ENCODE results near the gene MYRF.

Gene MYRF

DNA sequence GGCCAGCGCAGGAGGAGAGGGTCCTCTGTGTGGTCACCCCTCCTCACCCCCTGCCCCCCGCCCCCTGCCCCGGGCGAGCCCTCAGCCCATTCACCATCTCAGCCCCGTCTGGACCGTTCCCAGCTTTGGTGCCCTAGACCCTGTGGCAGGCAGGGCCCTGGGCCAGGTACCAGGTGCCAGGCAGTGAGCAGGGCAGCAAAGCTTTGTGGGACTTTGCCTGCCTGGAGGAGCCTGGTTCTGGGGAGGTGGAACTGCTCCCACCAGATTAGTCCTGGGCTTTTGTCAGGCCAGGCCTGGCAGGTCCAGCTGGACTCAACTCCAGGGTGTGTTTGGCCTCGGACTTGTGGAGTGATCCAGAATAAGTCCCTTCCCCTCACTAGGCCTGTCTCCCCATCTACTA lies 13.7 kb upstream of the MYRF start:
- DNase-seq (ENCODE audit: low read depth, low spot score): no peak

DNA sequence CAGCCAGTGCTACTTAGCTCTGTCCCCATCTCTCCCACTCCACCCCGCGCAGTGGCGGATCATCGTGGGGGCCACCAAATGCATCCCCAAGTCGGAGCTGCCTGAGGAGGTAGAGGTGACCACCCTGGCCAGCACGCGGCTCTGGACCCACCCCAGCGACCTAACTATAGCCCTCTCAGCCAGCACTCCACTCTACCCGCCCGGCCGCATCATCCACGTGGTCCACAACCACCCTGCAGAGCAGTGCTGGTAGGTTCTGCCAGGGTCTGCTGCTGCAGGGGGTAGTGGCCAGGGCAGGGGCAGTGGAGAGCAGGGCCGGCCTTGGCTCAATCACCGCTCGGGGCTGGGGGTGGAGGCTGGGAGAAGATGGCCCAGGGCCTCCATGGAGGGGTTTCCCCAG lies 13.0 kb upstream of the MYRF start:
- DNase-seq (ENCODE audit: low read depth, low spot score): no peak

DNA sequence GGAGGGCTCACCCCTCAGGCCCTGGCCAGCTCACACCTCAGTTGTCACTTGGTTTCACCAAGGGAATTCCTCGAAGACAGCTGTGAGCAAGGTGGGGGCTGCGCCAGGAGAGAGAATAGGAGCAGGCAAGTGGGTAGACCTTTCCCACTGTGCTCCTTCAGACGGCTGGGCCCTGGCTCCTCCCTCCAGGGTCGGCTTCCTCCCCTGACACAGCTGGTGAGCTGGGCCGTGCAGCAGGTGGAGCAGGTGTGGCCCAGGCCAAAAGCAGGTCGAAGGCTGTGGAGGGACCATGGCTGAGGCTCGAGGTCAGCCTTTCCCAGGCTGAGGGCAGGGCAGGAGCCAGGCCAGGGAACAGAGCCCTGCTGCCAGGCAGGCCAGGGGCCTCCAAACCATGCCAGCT lies 12.5 kb upstream of the MYRF start:
- DNase-seq (ENCODE audit: low read depth, low spot score): no peak

GRCh38 chr11:61742391-61742790 lies 10.0 kb upstream of the MYRF start:
- DNase-seq (ENCODE audit: low read depth, low spot score): no peak

DNA sequence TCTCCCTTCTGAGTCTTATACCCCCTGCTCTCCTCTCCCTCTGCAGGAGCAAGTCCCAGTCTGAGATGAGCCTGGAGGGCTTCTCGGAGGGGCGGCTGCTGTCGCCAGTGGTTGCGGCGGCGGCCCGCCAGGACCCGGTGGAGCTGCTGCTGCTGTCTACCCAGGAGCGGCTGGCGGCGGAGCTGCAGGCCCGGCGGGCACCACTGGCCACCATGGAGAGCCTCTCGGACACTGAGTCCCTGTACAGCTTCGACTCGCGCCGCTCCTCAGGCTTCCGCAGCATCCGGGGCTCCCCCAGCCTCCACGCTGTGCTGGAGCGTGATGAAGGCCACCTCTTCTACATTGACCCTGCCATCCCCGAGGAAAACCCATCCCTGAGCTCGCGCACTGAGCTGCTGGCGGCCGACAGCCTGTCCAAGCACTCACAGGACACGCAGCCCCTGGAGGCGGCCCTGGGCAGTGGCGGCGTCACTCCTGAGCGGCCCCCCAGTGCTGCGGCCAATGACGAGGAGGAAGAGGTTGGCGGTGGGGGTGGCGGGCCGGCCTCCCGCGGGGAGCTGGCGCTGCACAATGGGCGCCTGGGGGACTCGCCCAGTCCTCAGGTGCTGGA lies 8.8 kb upstream of the MYRF start:
- no peak for DNase-seq (ENCODE audit: low read depth, low spot score)

GRCh38 chr11:61744181-61744580 lies 8.3 kb upstream of the MYRF start:
- no peak for DNase-seq (ENCODE audit: low read depth, low spot score)

DNA sequence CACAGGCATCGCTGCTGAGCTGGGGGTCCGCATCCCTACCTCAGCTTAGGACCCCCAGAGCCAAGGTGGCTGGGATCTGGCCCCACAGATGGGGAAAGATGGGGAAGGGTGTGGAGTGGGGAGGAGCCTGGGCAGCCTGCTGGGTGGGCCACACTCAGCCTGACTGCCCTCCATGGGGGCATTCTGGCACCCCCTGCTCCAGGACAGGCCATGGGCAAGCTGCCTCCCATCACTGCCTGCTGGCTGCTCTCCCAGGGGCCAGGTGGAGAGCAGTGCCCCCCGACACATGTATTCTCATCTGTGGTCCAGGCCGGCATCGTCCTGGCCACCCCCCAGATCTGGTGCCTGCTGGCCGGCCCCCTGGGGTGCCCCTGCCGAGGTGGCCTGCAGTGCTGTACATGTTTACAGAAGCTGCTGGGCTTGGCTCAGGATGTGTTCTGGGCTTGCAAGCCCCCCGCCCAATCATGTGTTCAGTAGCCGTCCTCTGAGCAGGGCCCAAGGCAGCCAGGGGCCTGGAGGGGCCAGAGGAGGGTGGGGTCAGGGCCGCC lies 7.8 kb upstream of the MYRF start:
- DNase-seq (ENCODE audit: low read depth, low spot score): no peak

DNA sequence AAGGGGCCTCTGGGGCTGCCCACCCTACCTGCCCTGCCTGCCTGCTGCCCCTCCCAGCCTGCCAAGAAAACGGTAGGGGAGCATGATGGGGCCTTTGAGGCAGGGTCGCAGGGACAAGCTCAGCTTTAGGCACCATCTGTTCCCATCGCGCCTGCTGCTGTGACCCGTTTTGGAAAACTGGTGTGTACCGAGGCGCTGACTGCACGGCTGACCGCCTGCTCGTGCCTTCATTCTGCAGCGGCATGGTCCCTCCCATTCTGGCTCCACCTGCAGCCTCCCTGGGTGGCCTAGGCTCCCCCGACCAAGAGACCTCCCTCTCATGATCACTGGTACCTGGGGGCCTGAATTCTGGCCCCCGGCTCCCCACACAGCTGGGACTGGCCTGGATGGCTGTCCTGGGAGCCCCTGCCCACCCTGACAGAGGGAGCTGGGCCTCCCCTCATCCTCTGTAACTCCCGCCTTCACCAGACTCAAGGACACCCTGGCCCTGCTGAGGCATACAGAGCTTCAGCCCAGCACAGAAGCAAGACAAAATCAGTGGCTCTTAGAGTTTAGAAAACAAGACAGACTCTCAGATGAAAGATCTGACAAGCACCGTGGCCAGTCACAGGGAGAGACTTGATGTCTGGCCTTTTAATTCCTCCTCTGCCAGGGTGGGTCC lies 6.5 kb upstream of the MYRF start:
- no peak for DNase-seq (ENCODE audit: low read depth, low spot score)

DNA sequence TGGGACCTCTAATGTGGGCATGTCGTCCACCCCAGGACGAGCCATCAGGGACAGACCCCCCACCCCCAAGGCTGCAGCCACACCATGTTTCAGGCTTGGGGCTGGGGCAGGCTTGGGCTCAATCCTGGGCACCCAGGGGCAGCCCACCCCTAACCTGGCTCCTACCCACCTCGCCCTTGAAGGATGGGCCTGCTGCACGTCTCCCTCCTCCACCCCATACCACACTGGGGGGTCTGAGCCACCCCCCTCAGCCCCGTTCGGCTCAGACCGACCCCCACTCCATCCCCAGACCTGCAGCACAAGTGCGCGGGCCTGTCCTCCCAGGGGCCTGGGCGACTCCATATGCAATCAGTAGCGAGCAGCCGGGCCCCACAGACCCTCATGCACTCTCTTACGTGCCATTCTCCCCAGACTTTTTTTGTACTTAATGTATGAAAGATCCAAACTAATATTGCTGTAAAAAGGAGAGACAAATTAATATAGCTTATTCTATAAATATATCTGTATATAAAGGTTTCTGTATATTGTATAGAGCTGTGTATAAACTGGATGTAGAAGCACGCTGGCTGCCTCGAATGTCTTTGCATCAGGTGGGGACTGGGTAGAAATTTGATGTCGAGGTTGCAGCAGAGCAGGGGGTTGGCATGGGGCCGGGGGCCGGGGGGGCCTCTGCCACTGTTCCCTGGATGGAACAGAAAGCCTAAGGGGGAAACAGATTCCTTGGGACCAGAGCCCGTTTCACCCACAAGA lies 5.8 kb upstream of the MYRF start:
- DNase-seq (ENCODE audit: low read depth, low spot score): no peak

- DNase-seq (ENCODE audit: low read depth, low spot score): no peak
Measured at GRCh38 chr11:61747192-61747966, 5.1 kb upstream of the MYRF start.

- DNase-seq (ENCODE audit: low read depth, low spot score): no peak
Measured at GRCh38 chr11:61747967-61748285, 4.5 kb upstream of the MYRF start.

- DNase-seq (ENCODE audit: low read depth, low spot score): no peak
Measured at GRCh38 chr11:61749591-61750217, 2.7 kb upstream of the MYRF start.

- no peak for DNase-seq (ENCODE audit: low read depth, low spot score)
Measured at GRCh38 chr11:61750631-61751273, 1.7 kb upstream of the MYRF start.

DNA sequence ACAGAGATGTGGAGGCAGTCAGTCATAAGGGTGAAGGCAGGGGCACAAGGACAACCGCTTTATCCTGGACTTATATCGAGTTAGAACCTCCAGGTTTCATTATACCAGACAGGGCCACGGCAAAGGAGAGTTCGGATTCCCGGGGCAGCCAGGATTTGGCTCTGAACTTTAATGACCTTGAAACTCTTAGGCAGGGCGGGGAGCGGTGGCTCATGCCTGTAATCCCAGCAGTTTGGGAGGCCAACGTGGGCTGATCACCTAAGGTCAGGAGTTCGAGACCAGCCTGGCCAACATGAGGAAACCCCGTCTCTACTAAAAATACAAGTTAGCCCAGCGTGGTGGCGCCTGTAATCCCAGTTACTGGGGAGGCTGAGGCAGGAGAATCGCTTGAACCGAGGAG lies 1.1 kb upstream of the MYRF start:
- DNase-seq (ENCODE audit: low read depth, low spot score): no peak

GRCh38 chr11:61752925-61753521 lies 587 bp downstream of the MYRF start:
- DNase-seq (ENCODE audit: low read depth, low spot score): no peak

DNA sequence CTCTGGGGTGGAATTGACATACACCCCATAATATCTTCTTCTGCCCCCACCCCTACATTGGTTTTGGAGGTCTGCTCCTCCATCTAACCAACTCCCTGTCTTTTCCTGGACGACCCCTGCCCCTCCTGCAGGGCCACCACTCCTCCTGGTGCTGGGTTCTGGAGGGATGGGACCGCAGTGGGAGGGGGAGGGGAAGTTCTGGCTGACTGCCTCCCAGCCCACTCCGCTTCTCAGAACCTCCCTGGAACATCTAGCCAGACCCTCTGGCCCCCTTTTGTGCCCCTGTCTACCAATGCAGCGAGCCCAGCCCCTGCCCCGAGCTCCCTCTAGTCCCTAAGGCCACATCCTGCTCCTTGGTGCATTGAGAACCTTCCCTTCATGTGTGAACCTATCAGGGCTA lies 1.2 kb downstream of the MYRF start:
- DNase-seq (ENCODE audit: low read depth, low spot score): no peak

DNA sequence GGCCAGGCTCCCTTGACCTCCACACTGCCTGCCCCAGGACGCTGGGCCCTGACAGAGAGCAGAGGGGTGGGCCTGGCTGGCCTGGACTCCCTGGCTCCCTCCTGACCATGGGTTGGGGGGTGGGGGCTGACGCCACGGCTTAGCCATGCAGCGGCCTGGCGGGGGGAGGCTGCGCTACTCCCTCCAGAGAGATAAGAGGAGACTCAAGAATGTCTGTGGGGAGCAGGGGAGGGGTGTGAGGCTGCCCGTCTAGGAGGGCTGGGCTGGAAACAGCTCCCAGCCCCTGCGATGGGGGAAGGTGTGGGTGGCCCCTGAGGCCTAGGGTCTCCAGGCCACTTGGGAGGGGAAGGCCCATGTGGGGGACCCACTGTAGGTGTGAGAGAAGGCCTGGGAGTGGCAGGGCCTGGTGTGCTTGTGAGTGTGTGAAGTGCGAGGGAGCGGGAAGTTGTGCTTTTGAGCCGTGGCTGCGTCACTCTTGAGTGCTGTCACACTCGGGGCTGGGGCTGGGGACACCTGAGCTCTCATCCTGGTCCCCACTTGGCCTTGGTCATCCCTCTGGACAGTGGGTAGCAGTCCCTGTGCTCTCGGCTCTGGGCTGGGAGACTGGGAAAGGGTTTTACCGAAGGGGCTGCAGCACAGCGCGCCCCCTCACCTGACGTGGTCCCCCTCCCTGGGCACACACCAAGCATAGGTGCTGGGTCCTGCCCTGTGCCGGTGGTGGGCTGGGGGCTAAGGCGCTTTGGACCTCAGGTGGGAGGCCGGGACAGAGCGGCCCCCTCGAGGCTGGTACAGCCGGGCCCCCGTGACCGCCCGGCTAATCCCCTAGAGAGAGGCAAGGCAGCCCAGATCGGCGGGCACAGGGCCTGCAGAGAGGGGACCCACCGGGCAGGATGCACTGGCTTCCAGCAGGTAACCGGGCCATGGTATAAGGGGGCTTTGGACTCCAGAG lies 2.4 kb downstream of the MYRF start:
- no peak for DNase-seq (ENCODE audit: low read depth, low spot score)

DNA sequence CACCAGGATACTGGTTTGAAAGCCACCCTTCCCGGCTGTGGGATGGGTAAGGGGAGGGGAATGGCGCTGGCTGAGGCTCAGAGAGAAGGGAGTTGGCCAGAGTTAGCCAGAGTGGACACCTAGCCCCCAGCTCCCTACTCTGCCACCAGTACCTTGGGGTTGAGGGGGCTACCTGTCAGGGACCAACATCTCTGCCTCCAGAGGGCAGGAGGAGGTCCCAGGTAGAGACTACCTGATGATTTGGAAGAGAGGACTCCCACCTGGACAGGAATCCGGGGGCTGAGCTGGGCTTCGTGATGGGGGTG lies 3.7 kb downstream of the MYRF start:
- DNase-seq (ENCODE audit: low read depth, low spot score): no peak

DNA sequence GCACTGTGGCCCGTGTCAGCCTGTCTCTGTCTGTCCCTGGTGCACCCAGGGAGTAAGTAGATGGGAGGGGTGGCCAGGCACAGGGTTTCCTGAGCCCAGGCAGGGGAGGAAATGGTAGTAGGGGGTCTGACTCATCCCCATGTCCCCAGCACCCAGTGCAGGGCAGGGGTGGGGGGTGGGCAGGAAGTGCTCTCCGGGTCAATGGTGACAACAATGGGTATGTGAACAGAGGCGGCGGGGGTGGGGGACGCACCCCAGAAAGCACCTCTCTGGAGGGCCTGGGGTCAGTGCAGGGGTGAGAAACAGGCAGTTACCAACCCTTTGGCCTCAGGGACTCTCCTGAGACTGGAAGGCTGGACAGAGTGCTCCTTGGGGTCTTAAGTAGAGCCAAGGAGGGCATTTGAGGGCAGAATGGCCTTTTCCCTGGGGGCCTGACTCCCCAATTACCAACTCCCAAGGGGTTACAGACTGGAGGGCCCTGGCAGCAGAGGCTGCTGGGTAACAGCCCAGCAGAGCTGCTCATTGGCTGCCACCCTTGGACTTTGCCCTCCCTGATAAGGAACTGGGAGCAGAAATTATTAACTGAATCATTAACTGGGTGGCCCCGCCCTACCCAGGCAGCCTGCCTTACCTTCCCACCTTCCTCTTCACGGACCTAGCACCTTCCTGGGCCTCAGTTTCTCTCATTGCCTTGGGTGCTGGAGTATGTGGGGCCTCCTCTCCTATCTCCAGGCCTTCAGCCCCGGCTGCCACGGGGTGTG lies 4.2 kb downstream of the MYRF start:
- no peak for DNase-seq (ENCODE audit: low read depth, low spot score)
